ENCODE data around the gene PPM1L.

The PPM1L gene

GRCh38 chr3:160722331-160722730, 33.7 kb upstream of the PPM1L start:
- no peak for TF ChIP-seq CTCF (IDR thresholded peaks at IDR 0.05; ENCODE audit: extremely low read depth, insufficient read depth, missing control alignments)
- in situ Hi-C loops (cut with MboI; ENCODE audit: low pct_unique_long_range_greater_than_20kb, low sequenced_read_pairs, unreplicated experiment) = no loop called here
- no peak for DNase-seq (ENCODE audit: low spot score)

- DNase-seq (ENCODE audit: low spot score) = no peak
- in situ Hi-C loops (cut with MboI; ENCODE audit: low pct_unique_long_range_greater_than_20kb, low sequenced_read_pairs, unreplicated experiment) = no loop called here
- no peak for TF ChIP-seq CTCF (IDR thresholded peaks at IDR 0.05; ENCODE audit: extremely low read depth, insufficient read depth, missing control alignments)
Observed at GRCh38 chr3:160725338-160725737, 30.7 kb upstream of the PPM1L start.

GRCh38 chr3:160735826-160736225, 20.2 kb upstream of the PPM1L start:
- no peak for DNase-seq (ENCODE audit: low spot score)
- TF ChIP-seq CTCF (IDR thresholded peaks at IDR 0.05; ENCODE audit: extremely low read depth, insufficient read depth, missing control alignments) = no peak
- in situ Hi-C loops (cut with MboI; ENCODE audit: low pct_unique_long_range_greater_than_20kb, low sequenced_read_pairs, unreplicated experiment) = no loop called here

- no peak for TF ChIP-seq CTCF (IDR thresholded peaks at IDR 0.05; ENCODE audit: extremely low read depth, insufficient read depth, missing control alignments)
- DNase-seq (ENCODE audit: low spot score) = no peak
- in situ Hi-C loops (cut with MboI; ENCODE audit: low pct_unique_long_range_greater_than_20kb, low sequenced_read_pairs, unreplicated experiment) = no loop called here
Observed at GRCh38 chr3:160738048-160738447, 18.0 kb upstream of the PPM1L start.

GRCh38 chr3:160739079-160739478, 17.0 kb upstream of the PPM1L start:
- in situ Hi-C loops (cut with MboI; ENCODE audit: low pct_unique_long_range_greater_than_20kb, low sequenced_read_pairs, unreplicated experiment) = no loop called here
- no peak for TF ChIP-seq CTCF (IDR thresholded peaks at IDR 0.05; ENCODE audit: extremely low read depth, insufficient read depth, missing control alignments)
- no peak for DNase-seq (ENCODE audit: low spot score)

GRCh38 chr3:160746976-160747375, 9.1 kb upstream of the PPM1L start:
- no peak for TF ChIP-seq CTCF (IDR thresholded peaks at IDR 0.05; ENCODE audit: extremely low read depth, insufficient read depth, missing control alignments)
- DNase-seq (ENCODE audit: low spot score) = no peak
- in situ Hi-C loops (cut with MboI; ENCODE audit: low pct_unique_long_range_greater_than_20kb, low sequenced_read_pairs, unreplicated experiment) = no loop called here

GRCh38 chr3:160747422-160747821, 8.6 kb upstream of the PPM1L start:
- TF ChIP-seq CTCF (IDR thresholded peaks at IDR 0.05; ENCODE audit: extremely low read depth, insufficient read depth, missing control alignments) = no peak
- in situ Hi-C loops (cut with MboI; ENCODE audit: low pct_unique_long_range_greater_than_20kb, low sequenced_read_pairs, unreplicated experiment) = no loop called here
- DNase-seq (ENCODE audit: low spot score) = no peak
